Measurements from ENCODE around the gene SPRING1.

GRCh38 chr12:116697305-116697704 lies 40.6 kb downstream of the SPRING1 start:
- TF ChIP-seq CTCF (IDR thresholded peaks at IDR 0.05) = no peak
- no peak for TF ChIP-seq EP300 (IDR thresholded peaks at IDR 0.05)
- TF ChIP-seq POLR2A (IDR thresholded peaks at IDR 0.05) = no peak
